ENCODE data around the gene LGR6. TPM values are rescaled to one million over a fixed set of nuclear protein-coding genes. Genes with fewer than 3 reads are reported as not detected.

The LGR6 gene
- total RNA-seq, 1 experiment from 2014 or later = 0.26 TPM

GRCh38 chr1:202168861-202169260, 24.7 kb upstream of the LGR6 start:
- H3K27me3 ChIP-seq (ENCODE audit: low read length) = no peaks in the 10 kb centered on the region
- H3K9me3 ChIP-seq (ENCODE audit: low read length) = no peaks in the 10 kb centered on the region
- ATAC-seq (no peak), DNase-seq (no peak)
- H3K9me2 ChIP-seq (replicated peaks; ENCODE audit: low read length) = no peaks in the 10 kb centered on the region
- BruUV-seq (replicated peaks) = no TSS peak
- H3K4me1 ChIP-seq (ENCODE audit: insufficient read depth, low read length) = no peaks in the 10 kb centered on the region
- H3K4me2 ChIP-seq (ENCODE audit: low read length) = no peak overlapping the region
- intact Hi-C loops (cut with micrococcal nuclease) = no loop called here
- no peak overlapping the region for H3K27ac ChIP-seq (ENCODE audit: low read length)
- no peak overlapping the region for H3K9ac ChIP-seq (ENCODE audit: low read length)
- TF ChIP-seq EZH2 (IDR thresholded peaks at IDR 0.05; ENCODE audit: low read length, unreplicated experiment) (no peak), EZH2phosphoT487 (IDR thresholded peaks at IDR 0.05; ENCODE audit: borderline replicate concordance, low read length) (no peak), CTCF (conservative IDR thresholded peaks at IDR 0.05; ENCODE audit: low read depth, low read length) (no peak)
- no peak overlapping the region for H3K4me3 ChIP-seq (ENCODE audit: low read length)
- ChIA-PET CTCF (no interaction called here), POLR2A (ENCODE audit: unreplicated experiment) (no interaction called here)
- H3F3A ChIP-seq (ENCODE audit: low read length, unreplicated experiment) = no peaks in the 10 kb centered on the region
- H3K36me3 ChIP-seq (ENCODE audit: low read depth, low read length) = no peaks in the 10 kb centered on the region
- no peaks in the 10 kb centered on the region for H4K20me1 ChIP-seq (ENCODE audit: low read length)
- no peak overlapping the region for H2AFZ ChIP-seq (ENCODE audit: low read length)
- H3K79me2 ChIP-seq (ENCODE audit: low read length) = no peaks in the 10 kb centered on the region

GRCh38 chr1:202170726-202171125, 22.9 kb upstream of the LGR6 start:
- H3K27me3 ChIP-seq (ENCODE audit: low read length) = no peaks in the 10 kb centered on the region
- H3K9me3 ChIP-seq (ENCODE audit: low read length) = no peaks in the 10 kb centered on the region
- H3F3A ChIP-seq (ENCODE audit: low read length, unreplicated experiment) = no peaks in the 10 kb centered on the region
- no peak for ATAC-seq
- H3K9ac ChIP-seq (ENCODE audit: low read length) = no peak overlapping the region
- intact Hi-C loops (cut with micrococcal nuclease) = no loop called here
- DNase-seq = no peak
- TF ChIP-seq EZH2 (IDR thresholded peaks at IDR 0.05; ENCODE audit: low read length, unreplicated experiment) (no peak), CTCF (conservative IDR thresholded peaks at IDR 0.05; ENCODE audit: low read depth, low read length) (no peak), EZH2phosphoT487 (IDR thresholded peaks at IDR 0.05; ENCODE audit: borderline replicate concordance, low read length) (no peak)
- no peak overlapping the region for H3K4me3 ChIP-seq (ENCODE audit: low read length)
- no peaks in the 10 kb centered on the region for H3K36me3 ChIP-seq (ENCODE audit: low read depth, low read length)
- no peaks in the 10 kb centered on the region for H3K9me2 ChIP-seq (replicated peaks; ENCODE audit: low read length)
- ChIA-PET POLR2A (ENCODE audit: unreplicated experiment) (no interaction called here), CTCF (no interaction called here)
- H3K4me1 ChIP-seq (ENCODE audit: insufficient read depth, low read length) = no peaks in the 10 kb centered on the region
- no peaks in the 10 kb centered on the region for H4K20me1 ChIP-seq (ENCODE audit: low read length)
- no TSS peak for BruUV-seq (replicated peaks)
- H2AFZ ChIP-seq (ENCODE audit: low read length) = no peak overlapping the region
- H3K27ac ChIP-seq (ENCODE audit: low read length) = no peak overlapping the region
- H3K4me2 ChIP-seq (ENCODE audit: low read length) = no peak overlapping the region
- H3K79me2 ChIP-seq (ENCODE audit: low read length) = no peaks in the 10 kb centered on the region

- intact Hi-C loops (cut with micrococcal nuclease) = no loop called here
- H3K9me3 ChIP-seq (ENCODE audit: low read length) = no peaks in the 10 kb centered on the region
- ChIA-PET CTCF (no interaction called here), POLR2A (ENCODE audit: unreplicated experiment) (no interaction called here)
- ATAC-seq (no peak), DNase-seq (no peak)
- no peak overlapping the region for H2AFZ ChIP-seq (ENCODE audit: low read length)
- TF ChIP-seq CTCF (conservative IDR thresholded peaks at IDR 0.05; ENCODE audit: low read depth, low read length) = no peak
- TF ChIP-seq EZH2phosphoT487 (IDR thresholded peaks at IDR 0.05; ENCODE audit: borderline replicate concordance, low read length) = no peak
- TF ChIP-seq EZH2 (IDR thresholded peaks at IDR 0.05; ENCODE audit: low read length, unreplicated experiment) = no peak
- no peak overlapping the region for H3K4me3 ChIP-seq (ENCODE audit: low read length)
- H3K4me1 ChIP-seq (ENCODE audit: insufficient read depth, low read length) = no peaks in the 10 kb centered on the region
- no peak overlapping the region for H3K9ac ChIP-seq (ENCODE audit: low read length)
- H4K20me1 ChIP-seq (ENCODE audit: low read length) = no peaks in the 10 kb centered on the region
- no peaks in the 10 kb centered on the region for H3K36me3 ChIP-seq (ENCODE audit: low read depth, low read length)
- no TSS peak for BruUV-seq (replicated peaks)
- no peaks in the 10 kb centered on the region for H3K79me2 ChIP-seq (ENCODE audit: low read length)
- H3F3A ChIP-seq (ENCODE audit: low read length, unreplicated experiment) = no peaks in the 10 kb centered on the region
- no peaks in the 10 kb centered on the region for H3K9me2 ChIP-seq (replicated peaks; ENCODE audit: low read length)
- H3K27me3 ChIP-seq (ENCODE audit: low read length) = no peaks in the 10 kb centered on the region
- H3K27ac ChIP-seq (ENCODE audit: low read length) = no peak overlapping the region
- no peak overlapping the region for H3K4me2 ChIP-seq (ENCODE audit: low read length)
These were observed 22.1 kb upstream of the LGR6 start for GRCh38 chr1:202171292-202172014.

All from PC-3 (cell line).